ENCODE measurements around the gene APLF.
"Not testable (repeated sequence)": the region's sequence is repeated elsewhere in the genome, so short reads cannot be mapped to it uniquely, and the experiment has no call there.

DNA sequence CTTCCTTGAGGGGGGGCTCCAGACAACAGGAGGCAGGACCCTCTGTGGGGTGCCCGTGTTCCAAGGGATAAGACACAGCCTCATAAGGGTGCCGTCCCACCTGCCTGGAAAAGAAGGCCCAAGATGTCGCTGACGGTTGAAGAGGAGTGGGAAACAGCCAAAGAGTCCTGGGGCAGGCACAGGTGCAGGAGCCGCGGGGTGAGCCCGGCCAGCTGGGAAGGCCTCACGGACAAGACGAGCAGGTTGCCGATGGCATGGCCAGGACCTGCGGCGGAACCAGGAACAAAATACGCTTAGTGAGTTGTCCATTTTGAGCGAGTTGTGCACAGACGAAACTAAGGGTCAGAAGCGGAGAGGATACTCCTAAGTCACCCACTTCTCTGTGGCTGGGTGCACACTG is 61.8 kb downstream of the APLF start:
- TF ChIP-seq GABPA, POLR2AphosphoS5 (IDR thresholded peaks at IDR 0.05; ENCODE audit: low read depth): not testable (repeated sequence)
- TF ChIP-seq, protein P1, sequence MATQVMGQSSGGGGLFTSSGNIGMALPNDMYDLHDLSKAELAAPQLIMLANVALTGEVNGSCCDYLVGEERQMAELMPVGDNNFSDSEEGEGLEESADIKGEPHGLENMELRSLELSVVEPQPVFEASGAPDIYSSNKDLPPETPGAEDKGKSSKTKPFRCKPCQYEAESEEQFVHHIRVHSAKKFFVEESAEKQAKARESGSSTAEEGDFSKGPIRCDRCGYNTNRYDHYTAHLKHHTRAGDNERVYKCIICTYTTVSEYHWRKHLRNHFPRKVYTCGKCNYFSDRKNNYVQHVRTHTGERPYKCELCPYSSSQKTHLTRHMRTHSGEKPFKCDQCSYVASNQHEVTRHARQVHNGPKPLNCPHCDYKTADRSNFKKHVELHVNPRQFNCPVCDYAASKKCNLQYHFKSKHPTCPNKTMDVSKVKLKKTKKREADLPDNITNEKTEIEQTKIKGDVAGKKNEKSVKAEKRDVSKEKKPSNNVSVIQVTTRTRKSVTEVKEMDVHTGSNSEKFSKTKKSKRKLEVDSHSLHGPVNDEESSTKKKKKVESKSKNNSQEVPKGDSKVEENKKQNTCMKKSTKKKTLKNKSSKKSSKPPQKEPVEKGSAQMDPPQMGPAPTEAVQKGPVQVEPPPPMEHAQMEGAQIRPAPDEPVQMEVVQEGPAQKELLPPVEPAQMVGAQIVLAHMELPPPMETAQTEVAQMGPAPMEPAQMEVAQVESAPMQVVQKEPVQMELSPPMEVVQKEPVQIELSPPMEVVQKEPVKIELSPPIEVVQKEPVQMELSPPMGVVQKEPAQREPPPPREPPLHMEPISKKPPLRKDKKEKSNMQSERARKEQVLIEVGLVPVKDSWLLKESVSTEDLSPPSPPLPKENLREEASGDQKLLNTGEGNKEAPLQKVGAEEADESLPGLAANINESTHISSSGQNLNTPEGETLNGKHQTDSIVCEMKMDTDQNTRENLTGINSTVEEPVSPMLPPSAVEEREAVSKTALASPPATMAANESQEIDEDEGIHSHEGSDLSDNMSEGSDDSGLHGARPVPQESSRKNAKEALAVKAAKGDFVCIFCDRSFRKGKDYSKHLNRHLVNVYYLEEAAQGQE (IDR thresholded peaks at IDR 0.05; ENCODE audit: insufficient replicate concordance, low read depth), result not testable (repeated sequence)
- TF ChIP-seq, protein P2, sequence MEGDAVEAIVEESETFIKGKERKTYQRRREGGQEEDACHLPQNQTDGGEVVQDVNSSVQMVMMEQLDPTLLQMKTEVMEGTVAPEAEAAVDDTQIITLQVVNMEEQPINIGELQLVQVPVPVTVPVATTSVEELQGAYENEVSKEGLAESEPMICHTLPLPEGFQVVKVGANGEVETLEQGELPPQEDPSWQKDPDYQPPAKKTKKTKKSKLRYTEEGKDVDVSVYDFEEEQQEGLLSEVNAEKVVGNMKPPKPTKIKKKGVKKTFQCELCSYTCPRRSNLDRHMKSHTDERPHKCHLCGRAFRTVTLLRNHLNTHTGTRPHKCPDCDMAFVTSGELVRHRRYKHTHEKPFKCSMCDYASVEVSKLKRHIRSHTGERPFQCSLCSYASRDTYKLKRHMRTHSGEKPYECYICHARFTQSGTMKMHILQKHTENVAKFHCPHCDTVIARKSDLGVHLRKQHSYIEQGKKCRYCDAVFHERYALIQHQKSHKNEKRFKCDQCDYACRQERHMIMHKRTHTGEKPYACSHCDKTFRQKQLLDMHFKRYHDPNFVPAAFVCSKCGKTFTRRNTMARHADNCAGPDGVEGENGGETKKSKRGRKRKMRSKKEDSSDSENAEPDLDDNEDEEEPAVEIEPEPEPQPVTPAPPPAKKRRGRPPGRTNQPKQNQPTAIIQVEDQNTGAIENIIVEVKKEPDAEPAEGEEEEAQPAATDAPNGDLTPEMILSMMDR (IDR thresholded peaks at IDR 0.05; ENCODE audit: insufficient read depth, low read length), result not testable (repeated sequence)

Measured in HL-60 (cell line).